HL-60/S4 (cell line): ENCODE data around the gene CENATAC.
"Not testable (repeated sequence)": the region's sequence is repeated elsewhere in the genome, so short reads cannot be mapped to it uniquely, and the experiment has no call there.

Source experiments
- in situ Hi-C: fragments of 300-500 bp; cut with MboI; formaldehyde crosslinking; loops from 2 replicates; pipeline ENCODE4 v1.14.3; 2022; ENCODE audit warnings: low sequenced_read_pairs

The CENATAC gene

GRCh38 chr11:118997627-118998387 is at the start of gene CENATAC:
Gene CENATAC, plus strand, starts transcription at chr11:118998138. Its CDS starts 60 bp downstream, at chr11:118998198.
- in situ Hi-C loops, result no loop called here

GRCh38 chr11:118953265-118953664 is 44.7 kb upstream of the CENATAC start:
- in situ Hi-C loops, result loop anchor here (25.0 kb wide), 1 partner anchor 266 kb away; the partner anchor contains the start of gene TREH

DNA sequence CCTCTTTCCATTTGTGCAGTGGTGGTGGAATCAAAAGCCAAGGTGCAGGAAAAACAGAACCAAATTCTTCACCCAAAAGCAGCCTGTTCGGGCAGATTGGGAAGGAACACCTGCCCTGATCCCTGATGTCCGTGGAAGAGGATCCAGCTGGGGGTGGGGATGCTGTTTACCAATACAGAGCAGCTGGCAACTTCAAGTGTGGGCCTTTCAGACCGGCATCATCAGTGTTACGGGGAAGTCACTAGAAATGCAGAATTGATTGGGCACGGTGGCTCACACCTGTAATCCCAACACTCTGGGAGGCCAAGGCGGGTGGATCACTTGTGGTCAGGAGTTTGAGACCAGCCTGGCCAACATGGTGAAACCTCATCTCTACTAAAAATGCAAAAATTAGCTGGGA is 44.0 kb upstream of the CENATAC start:
- in situ Hi-C loops, result loop anchor here (25.0 kb wide), 1 partner anchor 267 kb away; the partner anchor contains the start of gene TREH

DNA sequence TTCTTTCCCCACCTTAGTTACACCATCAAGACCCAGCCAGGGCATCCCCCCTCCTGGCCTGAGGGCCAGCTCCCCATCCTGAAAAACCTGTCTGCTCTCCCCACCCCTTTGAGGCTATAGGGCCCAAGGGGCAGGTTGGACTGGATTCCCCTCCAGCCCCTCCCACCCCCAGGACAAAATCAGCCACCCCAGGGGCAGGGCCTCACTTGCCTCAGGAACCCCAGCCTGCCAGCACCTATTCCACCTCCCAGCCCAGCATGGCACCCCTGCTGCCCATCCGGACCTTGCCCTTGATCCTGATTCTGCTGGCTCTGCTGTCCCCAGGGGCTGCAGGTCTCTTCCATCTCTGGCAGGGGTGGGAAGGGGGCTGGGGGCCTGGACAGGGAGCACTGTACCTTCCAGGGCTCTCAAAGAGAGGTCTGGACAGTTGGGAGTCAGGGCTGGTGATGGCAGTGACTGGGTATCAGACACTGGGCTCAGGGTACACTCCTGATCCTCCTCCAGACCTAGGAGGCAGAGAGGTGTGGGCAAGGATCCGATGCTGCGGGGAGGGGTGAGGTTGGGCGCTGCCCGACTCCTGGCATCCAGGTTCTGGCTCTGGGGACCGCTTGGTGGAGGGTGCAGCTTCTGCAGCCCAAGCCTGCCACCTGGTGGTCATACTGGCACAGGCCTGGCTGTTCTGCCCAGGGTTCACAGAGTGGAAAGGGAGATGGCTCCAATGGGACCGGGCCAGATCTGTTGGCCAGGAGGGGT is 41.7 kb upstream of the CENATAC start, which contains the start of gene UPK2:
UPK2 (plus strand) TSS at position 205 of the 753 bp plus-strand sequence; CDS start at position 258, 53 bp downstream.
- in situ Hi-C loops, result loop anchor here (5.0 to 25.0 kb wide), 2 partner anchors 44 to 269 kb away; partner anchors contain the start of gene TREH

DNA sequence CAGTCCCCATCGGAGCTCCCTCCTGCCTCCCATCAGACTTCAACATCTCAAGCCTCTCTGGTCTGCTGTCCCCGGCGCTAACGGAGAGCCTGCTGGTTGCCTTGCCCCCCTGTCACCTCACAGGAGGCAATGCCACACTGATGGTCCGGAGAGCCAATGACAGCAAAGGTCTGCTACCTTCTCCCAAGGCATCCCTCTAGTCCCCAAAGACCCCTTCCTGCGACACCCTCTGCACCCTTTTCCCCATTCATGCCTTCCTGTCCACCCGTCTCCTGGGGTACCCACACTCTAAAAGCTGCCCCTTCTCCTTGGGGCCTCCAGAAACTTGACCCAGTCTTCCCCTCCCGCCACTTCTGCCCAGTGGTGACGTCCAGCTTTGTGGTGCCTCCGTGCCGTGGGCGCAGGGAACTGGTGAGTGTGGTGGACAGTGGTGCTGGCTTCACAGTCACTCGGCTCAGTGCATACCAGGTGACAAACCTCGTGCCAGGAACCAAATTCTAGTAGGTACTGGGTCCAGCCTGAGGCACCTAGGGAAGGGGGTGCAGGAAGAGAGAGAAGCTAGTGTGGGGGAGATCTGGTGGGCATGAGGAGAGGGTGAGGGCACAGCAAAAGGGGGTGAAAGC is 41.0 kb upstream of the CENATAC start:
- in situ Hi-C loops, result loop anchor here (5.0 to 25.0 kb wide), 2 partner anchors 45 to 270 kb away; partner anchors contain the start of gene TREH

DNA sequence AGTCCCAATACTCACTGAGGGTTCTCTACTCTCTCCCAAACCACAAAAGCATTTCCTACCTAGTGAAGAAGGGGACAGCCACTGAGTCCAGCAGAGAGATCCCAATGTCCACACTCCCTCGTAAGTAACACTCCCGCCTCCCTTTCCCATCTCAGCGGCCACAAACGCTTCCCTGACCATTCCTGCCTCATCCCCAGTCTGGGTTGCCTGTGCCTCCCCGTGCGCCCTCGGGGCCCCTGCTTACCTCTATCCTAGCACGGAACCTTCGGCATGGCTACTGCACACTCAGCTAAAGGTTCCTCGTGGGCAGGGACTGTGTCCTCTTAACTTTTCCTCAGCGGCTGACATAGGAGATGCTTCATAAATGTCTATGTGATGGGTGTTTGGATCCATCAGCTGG is 40.4 kb upstream of the CENATAC start:
- in situ Hi-C loops, result loop anchor here (5.0 to 25.0 kb wide), 2 partner anchors 45 to 270 kb away; partner anchors contain the start of gene TREH

DNA sequence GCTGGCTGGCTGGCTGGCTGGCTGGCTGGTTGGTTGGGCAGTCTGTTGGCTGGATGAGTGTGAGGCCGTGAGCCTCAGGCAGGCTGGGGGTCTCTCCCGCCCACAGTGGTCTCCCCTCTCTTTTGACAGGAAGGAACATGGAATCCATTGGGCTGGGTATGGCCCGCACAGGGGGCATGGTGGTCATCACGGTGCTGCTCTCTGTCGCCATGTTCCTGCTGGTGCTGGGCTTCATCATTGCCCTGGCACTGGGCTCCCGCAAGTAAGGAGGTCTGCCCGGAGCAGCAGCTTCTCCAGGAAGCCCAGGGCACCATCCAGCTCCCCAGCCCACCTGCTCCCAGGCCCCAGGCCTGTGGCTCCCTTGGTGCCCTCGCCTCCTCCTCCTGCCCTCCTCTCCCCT is 40.0 kb upstream of the CENATAC start:
- in situ Hi-C loops, result loop anchor here (5.0 to 25.0 kb wide), 2 partner anchors 46 to 271 kb away; partner anchors contain the start of gene TREH

- in situ Hi-C loops, result loop anchor here (5.0 to 25.0 kb wide), 2 partner anchors 46 to 271 kb away; partner anchors contain the start of gene TREH
Measured at GRCh38 chr11:118958577-118958976, 39.4 kb upstream of the CENATAC start.

- in situ Hi-C loops, result loop anchor here (25.0 kb wide), 1 partner anchor 274 kb away; the partner anchor contains the start of gene TREH
Measured at GRCh38 chr11:118961189-118961588, 36.7 kb upstream of the CENATAC start.

- in situ Hi-C loops, result loop anchor here (25.0 kb wide), 1 partner anchor 274 kb away; the partner anchor contains the start of gene TREH
Measured at GRCh38 chr11:118961591-118961990, 36.3 kb upstream of the CENATAC start.

DNA sequence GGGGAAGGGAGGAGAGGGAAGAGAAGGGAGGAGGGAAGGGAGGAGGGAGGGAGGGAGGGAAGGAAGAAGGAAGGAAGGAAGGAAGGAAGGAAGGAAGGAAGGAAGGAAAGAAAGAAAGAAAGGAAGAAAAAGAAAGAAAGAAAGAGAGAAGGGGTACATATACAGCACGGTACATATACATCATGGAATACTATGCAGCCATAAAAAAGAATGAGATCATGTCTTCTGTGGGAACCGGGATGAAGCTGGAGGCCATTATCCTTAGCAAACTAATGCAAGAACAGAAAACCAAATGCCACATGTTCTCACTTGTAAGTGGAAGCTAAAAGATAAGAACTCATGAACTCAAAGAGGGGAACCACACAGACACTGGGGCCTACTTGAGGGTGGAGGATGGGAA is 28.4 kb upstream of the CENATAC start:
- in situ Hi-C loops, result loop anchor here (25.0 kb wide), 1 partner anchor 282 kb away; the partner anchor contains the start of gene TREH

- in situ Hi-C loops, result loop anchor here (25.0 kb wide), 1 partner anchor 284 kb away; the partner anchor contains the start of gene TREH
Measured at GRCh38 chr11:118971646-118972045, 26.3 kb upstream of the CENATAC start, which contains the start of gene FOXR1. Gene FOXR1, plus strand, starts transcription at chr11:118971761. Its CDS starts 171 bp downstream, at chr11:118971932.

DNA sequence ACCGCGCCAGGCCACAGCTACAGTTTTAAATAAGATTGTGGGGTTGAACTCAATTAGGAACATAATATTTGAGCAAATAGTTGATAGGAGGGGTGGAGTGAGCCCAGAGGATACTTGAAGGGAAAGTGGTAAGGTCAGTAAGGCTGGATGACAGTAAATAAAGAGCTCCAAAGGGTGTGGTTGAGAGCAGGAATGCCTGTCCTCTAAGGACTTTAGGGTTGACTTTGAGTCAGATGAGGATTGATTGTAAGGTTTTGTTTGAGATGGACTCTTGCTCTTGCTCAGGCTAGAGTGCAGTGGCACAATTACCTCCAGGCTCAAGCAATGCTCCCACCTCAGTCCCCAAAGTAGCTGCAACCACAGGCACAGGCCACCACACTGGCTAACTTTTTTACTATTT is 24.0 kb upstream of the CENATAC start:
- in situ Hi-C loops, result loop anchor here (25.0 kb wide), 1 partner anchor 287 kb away; the partner anchor contains the start of gene TREH

DNA sequence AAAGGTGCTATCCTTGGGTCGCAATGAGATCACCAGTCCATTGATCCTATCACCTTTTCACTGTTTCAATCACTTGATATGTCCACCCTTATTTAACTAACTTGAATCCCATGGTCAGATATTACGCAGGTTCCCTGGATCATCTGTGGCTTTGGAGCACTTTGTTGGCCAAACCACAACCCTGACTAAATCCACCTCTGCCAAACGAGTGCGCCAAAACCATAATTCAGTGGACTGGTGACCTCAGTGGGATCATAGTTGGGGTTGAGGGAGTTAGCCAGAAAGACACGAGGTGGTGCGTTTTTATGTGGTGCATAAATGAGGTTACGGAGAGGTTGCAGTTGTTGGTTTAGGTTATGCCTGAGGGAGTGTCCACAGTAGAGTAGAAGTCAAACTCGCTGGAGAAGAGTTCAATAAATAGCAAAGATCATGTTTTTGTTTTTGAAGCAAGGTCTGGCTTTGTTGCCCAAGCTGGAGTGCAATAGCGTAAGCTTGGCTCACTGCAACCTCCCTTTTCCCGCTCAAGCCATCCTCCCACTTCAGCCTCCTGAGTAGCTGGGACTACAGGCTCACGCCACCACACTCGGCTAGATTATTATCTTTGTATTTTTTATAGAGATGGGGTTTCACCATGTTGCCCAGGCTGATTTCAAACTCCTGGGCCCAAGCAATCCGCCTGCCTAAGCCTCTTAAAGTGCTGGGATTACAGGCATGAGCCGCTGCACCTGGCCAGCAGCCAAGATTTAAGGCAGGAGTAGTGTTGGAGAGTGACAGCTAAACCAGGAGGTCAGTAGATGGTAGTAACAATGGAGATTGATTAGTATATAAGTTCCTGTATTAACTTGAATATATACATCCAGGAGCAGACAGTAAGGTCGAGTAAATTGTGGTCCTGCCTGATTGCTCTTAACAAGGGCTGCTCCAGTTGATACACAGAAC is 21.9 kb upstream of the CENATAC start:
- in situ Hi-C loops, result no loop called here

GRCh38 chr11:118979434-118979833 is 18.5 kb upstream of the CENATAC start:
- in situ Hi-C loops, result no loop called here

DNA sequence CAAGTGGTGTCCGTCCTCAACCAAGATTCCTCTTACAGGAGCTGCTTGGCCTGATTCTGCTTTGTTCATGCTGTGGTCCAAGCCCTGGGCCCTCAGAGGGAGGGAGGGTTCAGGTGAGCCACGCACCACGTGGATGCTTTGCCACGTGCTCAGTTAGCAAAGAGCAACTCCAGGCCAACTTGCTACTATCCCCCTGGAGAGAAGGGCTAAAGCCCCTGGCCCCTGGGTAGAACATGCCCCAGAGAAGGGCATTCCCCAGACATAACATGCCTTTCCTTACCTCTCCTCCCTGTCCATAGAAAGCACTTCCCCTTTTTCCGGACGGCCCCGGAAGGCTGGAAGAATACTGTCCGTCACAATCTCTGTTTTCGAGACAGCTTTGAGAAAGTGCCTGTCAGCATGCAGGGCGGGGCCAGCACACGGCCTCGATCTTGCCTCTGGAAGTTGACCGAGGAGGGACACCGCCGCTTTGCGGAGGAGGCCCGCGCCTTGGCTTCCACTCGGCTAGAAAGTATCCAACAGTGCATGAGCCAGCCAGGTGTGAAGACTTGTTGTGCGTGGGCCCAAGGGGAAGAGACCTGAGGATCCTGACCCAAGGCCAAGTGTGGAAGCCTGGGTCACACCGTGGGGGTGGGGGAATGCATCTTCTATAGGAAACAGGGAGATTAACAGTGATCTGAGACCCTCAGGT is 17.6 kb upstream of the CENATAC start:
- in situ Hi-C loops, result no loop called here

- in situ Hi-C loops, result not testable (repeated sequence)
Measured at GRCh38 chr11:118984337-118984736, 13.6 kb upstream of the CENATAC start.

GRCh38 chr11:118984825-118985224 is 13.1 kb upstream of the CENATAC start:
- in situ Hi-C loops, result no loop called here

DNA sequence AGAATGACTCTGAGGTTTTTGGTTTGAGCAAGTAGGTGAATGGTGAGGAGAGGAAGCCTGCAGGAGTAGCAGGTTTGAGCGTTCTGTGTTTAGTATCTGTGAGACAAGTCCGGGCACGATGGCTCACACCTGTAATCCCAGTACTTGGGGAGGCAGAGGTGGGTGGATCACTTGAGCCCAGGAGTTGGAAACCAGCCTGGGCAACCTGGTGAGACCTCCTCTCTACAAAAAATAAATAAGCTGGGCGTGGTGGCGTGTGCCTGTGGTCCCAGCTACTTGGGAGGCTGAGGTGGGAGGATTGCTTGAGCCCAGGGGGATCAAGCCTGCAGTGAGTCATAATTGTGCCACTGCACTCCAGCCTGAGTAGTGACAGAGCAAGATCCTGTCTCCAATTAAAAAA is 9.7 kb upstream of the CENATAC start:
- in situ Hi-C loops, result no loop called here
